PFSK-1 (cell line): ENCODE data around the gene TMTC4.

Source experiments
- FOXP2 ChIP-seq: optimal IDR thresholded peaks from 2 replicates; pipeline ENCODE3; 2011; ENCODE audit warnings: borderline replicate concordance, control low read depth, inconsistent platforms; ENCODE audit not compliant: insufficient read depth; ENCODE audit errors: extremely low read length, extremely low read depth
- POLR2AphosphoS5 ChIP-seq: IDR thresholded peaks from 2 replicates; pipeline ENCODE4 v1.6.1; 2012; ENCODE audit warnings: low read depth, mild to moderate bottlenecking, control low read depth, low read length, moderate library complexity
- SIN3A ChIP-seq: IDR thresholded peaks from 2 replicates; pipeline ENCODE4 v1.6.1; 2012; ENCODE audit warnings: mild to moderate bottlenecking, low read length, moderate library complexity, borderline replicate concordance; ENCODE audit not compliant: insufficient read depth
- TAF1 ChIP-seq: IDR thresholded peaks from 2 replicates; pipeline ENCODE4 v1.6.1; 2012; ENCODE audit warnings: low read length, control low read depth, borderline replicate concordance; ENCODE audit not compliant: insufficient read depth

- TF ChIP-seq FOXP2 (no peak), POLR2AphosphoS5 (no peak), SIN3A (no peak), TAF1 (no peak)
These were observed 29.2 kb downstream of the TMTC4 start for GRCh38 chr13:100645382-100645781.
